GM21825 (cell line): ENCODE data around the gene KCNJ18.
"Not testable (repeated sequence)": the region's sequence is repeated elsewhere in the genome, so short reads cannot be mapped to it uniquely, and the experiment has no call there.

Source experiments
- ATAC-seq: cut with Tn5 transposase; IDR thresholded peaks from one replicate; pipeline ENCODE4 v1.9.1; 2021; ENCODE audit warnings: mild to moderate bottlenecking, moderate library complexity; ENCODE audit not compliant: unreplicated experiment

Gene KCNJ18

DNA sequence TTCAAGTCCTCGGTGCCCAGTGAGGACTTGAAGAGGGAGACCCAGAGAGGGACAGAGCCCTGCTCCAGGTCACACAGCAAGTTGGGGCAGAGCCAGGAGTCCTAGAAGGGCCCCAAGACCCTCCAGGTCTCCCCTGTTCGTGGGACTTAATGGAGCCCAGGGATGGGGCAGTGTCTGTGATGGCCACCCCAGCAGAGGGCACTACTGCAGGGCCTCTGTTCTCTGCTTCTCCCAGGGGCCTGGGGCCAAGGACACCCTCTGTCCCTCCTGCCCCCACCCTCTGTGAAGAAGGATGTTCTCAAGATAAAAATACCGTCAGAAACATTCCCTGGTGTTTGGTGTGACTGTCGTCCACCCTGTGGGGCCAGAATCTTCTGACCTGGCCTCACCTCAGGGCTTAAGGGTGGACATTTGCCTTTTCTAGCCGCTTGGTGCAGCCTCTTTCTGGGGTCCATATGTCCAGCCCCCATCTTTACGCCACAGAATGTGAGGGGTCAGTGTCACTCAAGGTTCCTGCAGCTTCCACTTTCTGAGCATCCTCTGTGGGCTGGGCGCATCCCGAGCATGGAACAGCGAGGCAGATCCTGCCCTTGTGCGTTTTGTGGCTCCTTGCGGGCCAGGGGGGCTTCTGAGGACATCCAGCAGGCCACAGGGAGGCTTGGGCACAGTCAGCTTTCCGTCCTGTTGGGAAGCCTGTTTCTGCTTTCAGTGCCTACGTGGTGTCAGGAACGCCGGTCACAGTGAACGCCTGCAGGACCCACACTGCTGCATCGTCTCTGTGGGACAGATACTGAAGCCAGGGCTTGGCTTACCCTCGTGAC, at the start of gene KCNJ18:
Gene KCNJ18, plus strand, starts transcription at position 641 of the 821 bp plus-strand sequence. CDS start 10,264 bp downstream, outside the sequence.
- not testable (repeated sequence) for ATAC-seq

DNA sequence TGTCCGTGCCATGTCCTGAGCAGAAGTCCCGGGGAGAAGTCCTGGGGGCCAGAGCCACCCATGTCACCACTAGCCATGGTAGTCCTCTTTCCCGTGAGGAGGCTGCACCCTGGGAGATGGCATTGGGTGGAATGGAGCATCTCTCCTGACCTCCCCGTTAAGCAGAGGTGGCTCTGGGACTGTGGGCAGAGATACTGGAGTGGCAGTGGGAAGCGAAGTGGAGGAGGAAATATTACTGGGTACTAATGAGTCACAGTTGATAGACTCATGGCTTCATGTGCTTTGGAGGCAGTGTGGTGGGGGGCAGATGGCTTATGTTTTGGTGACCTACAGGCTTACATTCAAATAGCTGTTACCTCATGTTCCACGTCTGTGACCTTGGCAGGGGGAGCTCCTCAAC, 44.2 kb upstream of the KCNJ18 start:
- ATAC-seq: not testable (repeated sequence)

DNA sequence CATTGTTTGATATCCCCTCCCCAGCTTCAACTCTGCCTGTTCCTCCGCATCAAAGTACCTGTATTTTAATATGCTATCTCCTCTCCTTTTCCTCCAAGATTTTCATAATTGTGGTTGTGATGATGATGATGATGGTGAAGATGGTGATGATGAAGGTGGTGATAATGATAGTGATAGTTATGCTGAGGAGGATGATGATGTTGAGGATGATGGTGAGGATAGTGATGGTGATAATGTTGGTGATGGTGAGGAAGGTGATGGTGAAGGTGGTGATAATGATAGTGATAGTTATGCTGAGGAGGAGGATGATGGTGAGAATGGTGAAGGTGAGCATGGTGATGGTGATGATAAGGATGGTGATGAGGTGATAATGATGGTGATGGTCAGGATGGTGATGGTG, 42.3 kb upstream of the KCNJ18 start:
- not testable (repeated sequence) for ATAC-seq

DNA sequence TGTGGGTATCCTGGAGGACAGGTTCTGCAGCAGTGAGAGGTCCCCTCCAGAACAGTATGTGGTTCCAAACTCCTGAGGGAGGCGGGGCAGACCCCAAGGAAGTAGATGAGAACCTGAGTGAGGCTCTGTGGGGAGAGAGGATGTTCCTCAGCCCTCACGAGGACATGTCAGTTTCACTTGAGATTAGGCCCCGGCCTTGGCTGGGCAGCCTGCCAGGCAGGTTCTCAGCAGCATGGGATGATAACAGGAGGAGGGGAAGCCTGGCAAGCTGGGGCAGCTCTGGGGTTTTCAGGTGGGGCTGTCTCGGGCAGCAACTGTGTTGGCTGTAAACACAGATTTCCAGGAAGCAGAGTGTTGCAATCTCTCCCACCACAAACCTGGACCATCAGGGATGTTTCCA, 40.3 kb upstream of the KCNJ18 start:
- ATAC-seq: not testable (repeated sequence)

DNA sequence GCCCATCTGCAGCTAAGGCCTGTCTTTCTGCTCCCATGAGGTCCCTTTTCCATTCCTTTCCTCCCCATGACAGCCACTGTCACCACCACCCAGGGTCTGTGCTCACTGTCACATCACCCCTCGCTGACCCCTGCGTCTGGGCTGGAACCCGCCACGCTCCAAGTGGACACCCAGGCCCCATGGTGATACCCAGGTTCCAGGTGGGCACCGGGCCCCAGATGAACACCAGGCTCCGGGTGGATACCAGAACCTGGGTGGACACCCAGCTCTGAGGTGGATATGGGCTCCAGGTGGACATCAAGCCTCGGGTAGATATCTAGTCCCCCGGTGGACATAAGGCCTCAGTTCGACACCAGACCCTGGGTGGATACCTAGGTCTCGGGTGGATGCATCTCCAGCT, 39.1 kb upstream of the KCNJ18 start:
- ATAC-seq: not testable (repeated sequence)

DNA sequence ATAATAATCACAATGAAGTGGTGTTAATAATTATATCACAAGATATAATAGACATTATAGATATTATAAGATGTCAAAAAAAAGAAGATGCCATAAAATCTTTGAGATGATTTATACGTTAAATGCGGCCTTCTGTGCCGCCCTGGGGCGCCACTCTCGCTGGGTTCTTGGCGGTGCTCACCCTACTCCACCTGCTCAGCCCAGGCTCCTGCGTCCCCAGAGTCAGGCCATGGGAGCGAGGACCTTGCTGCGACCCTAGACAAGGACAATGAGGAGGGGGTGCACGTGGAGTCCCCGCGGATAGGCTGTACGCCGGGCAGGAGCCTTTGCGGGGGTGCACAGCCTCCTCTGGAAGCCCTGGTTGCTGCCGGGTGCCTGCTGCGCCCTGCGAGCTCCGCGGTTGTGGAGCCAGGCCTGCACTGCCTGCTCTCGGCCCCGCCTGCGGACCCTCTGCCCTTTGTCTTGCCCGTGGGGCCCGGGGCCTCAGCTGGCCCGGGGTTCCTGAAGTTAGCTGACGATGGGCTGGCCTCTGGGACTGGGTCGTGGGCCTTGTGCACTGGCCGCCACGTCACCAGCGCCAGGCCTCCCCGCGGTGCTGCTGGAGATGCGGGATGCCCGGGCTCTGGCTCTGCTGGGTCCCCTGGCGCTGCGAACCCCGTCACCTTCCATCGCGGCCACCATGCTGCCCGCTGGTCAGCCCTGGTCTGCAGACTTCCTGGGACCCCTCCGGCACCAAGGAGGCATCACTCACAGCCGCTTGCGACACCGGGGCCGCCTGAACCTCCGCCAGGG, 35.6 kb upstream of the KCNJ18 start:
- not testable (repeated sequence) for ATAC-seq

DNA sequence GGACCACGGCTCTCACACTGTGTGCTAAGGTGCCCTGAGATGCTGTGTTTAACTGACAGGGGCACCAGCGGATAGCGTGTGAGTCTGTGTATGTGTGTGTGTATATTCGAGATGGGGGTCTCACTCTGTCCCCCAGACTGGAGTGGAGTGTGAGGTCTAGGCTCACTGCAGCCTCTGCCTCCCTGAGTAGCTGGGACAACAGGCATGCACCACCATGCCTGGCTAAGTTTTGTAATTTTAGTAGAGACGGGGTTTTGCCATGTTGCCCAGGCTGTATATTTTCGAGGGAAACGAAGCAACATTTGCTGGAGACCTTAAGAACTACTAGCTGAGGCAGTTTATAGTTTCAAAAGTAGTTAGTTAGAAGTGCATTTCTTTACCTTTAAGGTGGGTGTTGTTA, 32.7 kb upstream of the KCNJ18 start:
- ATAC-seq: not testable (repeated sequence)

DNA sequence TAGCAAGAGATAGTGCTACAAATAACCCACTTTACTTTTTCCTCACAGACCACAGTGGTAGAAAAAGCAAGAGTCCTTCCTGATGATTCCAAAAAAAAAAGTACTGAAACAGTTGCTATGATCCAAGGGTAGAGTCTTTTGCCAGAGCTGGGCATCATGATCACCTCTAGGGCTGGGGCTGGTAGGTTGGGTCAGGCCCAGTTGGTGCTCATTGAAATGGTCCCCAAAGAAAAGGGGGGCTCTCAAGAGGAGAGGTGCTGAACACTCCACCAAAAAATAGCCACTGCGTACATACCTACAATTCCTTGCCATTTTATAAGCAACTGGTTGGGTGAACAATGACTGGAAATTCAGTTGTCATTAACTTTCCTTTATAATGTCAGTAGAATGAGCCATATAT, 30.9 kb upstream of the KCNJ18 start:
- ATAC-seq: not testable (repeated sequence)

DNA sequence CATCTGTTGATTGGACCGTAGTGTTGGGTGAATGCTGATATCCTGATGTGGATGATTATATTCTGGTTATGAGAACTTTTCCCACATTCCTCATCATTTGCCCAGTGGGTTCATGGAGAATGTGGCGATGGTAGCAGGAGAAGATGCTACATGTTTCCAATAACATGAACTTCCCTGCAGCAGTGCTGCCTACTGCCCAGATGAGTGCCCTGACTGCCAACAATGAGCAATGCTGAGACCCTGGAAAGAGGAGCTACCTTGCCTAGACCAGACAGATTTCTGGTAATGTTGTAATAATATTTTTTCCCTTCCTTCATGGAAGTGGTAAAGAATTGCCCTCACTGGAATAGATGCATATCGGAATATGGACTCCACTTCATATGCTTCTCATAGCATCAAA, 29.2 kb upstream of the KCNJ18 start:
- ATAC-seq: not testable (repeated sequence)

DNA sequence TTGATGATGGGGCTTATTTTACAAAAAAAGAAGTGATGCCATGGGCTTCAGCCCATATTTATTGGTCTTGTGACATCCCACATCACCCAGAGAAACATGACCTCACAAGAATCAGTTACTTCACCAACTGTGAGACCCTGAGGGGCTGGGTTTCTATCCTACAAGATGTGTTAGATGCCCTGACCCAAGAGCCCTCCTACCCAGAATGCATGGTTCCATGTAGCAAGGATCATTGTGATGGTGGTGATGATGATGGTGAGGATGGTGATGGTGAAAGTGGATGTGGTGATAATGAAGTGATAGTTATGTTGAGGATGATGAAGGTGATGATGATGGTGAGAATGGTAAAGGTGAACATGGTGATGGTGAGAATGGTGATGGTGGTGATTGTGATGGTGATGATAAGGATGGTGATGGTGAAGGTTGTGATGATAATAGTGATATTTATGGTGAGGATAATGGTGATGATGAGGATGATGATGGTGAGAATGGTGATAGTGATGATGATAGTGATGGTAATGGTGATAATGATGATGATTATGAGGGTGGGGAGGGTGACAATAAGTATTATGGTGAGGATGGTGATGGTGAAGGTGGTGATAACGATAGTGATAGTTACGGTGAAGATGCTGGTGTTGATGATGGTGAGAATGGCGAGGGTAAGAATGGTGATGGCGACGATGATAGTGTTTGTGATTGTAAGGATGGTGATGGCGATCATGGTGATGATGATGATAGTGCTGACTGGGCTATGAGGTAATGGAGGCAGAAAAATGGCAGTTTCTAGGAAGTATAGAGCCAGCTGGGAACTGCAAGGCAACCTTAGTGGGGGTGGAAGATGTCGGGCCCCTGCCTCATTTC, 28.5 kb upstream of the KCNJ18 start:
- ATAC-seq: not testable (repeated sequence)

DNA sequence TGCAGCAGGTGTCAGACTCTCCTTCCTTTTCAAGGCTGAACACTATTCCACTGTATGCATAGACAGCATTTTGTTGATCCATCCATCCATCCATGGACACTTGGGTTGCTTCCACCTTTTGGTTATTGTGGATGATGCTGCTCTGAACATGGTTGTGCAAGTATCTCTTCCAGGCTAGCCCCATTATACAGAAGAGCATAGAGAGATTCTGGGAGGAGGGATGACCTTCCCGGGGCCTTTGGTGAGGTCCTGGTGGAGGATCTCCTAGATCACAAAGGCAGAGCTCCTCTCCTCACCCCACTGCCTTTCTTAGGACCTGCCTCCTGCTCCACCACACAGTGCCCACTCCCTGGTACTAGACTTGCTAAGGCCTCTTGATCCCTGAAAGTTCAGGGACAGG, 27.2 kb upstream of the KCNJ18 start:
- not testable (repeated sequence) for ATAC-seq

DNA sequence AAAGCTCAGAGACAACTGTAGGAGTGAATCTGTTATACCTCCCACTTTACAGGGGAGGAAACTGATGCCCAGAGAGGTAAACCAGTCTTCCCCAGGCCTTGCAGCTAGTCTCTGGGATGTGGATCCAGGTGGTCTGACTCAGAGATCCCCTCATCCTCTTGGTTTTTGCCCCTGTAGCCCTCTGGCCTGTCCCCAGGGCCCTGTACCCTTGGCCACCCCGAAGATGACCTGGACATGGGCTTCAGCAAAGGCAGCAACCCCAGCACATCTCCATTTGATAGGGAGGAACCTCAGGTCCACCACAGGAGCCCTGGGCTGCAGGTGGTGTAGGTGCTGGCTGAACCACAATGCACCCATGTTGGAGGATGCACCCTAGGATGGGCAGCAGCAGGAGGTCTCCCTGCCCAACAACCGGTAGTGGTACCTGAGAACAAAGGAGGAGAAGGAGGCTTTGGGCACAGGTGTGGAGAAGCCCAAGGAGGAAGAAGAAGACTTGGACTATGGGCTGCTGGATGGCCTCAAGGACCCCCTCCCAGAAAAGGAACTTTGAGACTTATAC, 26.3 kb upstream of the KCNJ18 start:
- not testable (repeated sequence) for ATAC-seq

DNA sequence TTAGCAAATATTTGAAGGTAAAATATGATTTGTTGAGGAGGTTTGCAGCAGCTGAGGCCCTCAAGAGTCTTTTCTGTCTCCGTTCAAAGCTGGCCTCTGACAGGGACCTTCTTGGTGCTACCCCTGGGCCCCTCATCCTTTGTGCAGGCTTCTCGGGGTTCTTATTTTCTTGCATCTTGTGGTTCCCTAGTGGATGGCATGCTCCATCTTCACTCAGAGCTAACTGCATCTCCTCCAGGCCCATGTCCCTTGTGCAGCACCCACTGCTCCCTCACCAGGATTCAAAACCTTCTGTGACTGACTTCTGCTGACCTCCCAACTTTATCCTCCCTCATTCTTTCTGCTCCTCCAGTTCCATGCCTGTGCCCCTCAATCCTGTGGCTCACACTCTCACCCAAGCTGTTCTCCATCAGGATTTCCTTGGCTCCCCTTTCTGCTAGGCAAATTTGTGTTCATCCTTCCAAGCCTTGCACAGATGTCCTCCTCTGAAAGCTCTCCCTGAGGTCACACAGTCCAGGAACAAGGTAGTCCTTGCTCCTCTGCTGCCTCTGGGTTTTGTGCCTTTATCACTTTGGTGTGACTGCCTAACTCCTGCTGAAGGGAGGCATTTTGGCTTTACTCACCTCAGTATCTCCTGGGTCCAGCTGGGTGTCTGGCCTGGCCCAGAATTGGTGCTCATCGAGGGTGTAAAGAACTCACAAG, 25.5 kb upstream of the KCNJ18 start:
- ATAC-seq: not testable (repeated sequence)

DNA sequence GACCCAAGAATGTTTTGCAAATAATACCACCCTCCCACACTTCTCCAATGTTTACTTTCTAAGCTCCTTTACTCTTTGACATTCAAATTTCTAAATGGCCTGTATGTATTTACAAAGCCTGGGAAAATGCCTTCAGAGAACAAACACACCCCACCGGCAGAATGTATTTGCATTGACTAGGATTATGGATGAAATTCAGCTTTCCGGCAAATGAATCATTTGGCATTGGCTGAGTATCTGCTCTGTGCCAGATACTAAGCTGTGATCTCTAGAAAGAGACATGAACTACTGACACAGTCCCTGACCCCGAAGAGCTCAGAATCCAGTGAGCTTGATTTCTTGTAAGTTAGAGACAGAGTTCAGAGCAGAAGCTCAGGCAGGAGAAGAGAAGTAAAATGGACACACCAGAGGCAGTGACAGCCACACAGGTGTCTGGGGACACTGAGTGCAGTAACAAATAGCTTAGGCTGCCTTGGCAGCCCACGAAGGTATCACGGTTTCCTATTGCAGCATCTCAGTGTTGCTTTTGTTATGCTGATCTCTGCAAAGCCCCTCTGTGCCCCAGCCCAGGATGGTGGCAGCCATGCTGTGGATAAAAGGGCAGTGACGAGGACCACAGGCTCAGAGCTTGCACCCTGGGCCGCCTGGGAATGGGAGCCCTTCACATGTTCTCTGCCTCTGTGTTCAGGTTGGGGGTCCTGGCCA, 24.8 kb upstream of the KCNJ18 start:
- ATAC-seq: not testable (repeated sequence)

DNA sequence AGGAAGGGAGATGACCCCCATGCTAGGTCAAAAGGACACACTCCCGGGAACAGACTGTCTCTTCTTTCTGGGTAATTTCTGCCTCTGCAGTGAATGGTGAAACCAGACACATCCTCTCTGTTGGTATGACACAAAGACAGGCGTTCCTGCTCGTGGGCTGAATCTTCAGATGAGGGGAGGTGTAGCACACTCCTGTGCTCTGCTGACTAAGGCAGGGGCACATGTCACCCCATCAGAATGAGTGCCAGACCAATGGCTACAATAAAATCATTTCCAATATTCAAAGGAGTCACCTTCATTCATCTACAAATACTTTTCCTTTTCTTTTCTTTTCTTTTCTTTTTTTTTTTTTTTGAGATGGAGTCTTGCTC, 24.2 kb upstream of the KCNJ18 start:
- ATAC-seq: not testable (repeated sequence)

DNA sequence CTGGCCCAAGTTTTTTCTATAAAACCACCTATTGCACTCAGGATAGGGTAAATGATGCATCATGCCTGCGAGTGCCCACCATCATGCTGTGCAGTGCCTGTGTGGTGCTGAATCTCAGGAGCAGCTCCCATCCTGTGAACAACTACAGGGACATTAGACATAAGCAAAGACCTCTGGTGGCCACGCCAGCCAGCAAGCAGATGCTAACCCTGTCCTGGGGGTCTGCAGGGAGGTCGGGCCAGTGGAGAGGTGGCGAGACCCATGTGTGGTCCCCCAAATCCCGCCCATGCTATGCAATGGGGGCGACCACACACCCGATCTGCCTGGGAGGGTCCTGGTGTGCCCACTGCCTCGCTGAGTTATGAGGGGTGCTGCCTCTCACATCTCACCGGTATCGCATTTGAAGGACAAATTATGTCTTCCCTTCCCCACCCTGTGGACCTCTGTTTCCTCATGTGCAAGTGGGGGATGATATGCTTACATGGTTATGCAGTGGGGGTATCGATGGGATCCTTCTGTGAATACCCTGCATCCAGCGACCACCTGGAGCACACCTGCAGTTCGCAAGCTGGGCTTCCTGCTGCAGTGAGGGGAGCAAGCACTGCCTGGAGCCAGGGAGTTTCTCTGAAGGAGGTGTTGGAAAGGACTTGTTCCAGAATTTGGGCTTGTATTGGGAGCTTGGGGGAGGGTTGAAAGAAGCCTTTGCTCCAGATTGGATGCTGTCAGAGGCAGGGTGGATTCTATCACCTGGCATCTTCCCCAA, 23.4 kb upstream of the KCNJ18 start:
- not testable (repeated sequence) for ATAC-seq

DNA sequence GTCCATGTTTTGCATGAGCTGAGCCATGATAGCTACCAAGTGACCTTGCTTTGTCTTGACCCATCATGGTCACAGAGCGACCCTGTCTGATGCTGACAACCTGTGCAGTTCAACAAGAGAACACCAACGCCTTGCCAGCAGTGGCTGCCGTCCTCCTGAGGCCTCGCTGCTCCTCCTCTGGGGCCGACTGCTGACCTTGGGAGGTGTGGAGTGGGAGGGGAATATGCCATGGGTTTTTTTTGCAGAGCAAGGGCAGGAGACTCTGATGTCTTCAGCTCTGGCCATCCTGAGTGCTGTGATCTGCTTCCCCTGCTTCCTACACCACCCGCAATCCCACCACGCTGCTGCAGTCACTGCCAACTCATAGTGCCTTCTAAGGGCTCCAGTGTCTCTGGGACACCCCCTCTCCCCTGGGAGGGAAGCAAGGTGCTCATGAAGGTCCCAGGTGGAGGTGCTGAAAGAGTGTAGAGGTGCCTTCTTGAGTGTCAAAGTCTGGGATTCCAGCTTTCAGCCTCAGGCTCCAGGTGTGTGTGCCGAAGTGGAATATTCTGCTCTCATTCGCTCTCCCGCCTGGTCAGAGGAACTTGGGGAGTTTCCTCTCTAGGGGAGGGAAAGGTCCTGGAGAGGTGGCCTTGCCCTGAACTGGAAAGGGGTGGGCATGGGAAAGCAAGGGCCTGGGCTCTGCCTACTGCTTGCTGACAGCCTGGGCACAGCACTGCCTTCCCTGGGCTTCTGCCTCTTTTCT, 22.5 kb upstream of the KCNJ18 start:
- ATAC-seq: not testable (repeated sequence)
